GOT3 (cell line): ENCODE data around the gene GPR89B.
"Not testable (repeated sequence)": the region's sequence is repeated elsewhere in the genome, so short reads cannot be mapped to it uniquely, and the experiment has no call there.

Source experiments
- DNase-seq: peaks from one replicate; lab custom pipeline; 2025; ENCODE audit warnings: mixed read lengths; lab: John Stamatoyannopoulos, UW

GPR89B gene

DNA sequence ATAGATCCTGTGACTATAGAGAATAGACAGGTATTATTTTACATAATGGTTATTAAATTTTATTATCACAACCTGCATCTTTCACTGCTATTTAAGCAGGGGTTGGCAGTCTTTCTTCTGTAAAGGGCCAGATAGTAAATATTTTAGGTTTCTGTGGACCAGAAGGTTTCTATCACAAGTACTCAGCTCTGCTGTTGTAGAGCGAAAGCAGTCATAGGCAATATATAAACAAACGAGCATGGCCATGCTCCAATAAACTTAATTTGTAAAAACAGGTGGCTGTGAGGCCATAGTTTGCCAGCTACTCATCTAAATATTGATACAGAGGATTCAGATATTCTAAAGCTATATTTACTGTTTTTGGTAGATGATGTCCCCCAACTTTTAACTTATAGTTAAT is 12.2 kb downstream of the GPR89B start:
- not testable (repeated sequence) for DNase-seq

DNA sequence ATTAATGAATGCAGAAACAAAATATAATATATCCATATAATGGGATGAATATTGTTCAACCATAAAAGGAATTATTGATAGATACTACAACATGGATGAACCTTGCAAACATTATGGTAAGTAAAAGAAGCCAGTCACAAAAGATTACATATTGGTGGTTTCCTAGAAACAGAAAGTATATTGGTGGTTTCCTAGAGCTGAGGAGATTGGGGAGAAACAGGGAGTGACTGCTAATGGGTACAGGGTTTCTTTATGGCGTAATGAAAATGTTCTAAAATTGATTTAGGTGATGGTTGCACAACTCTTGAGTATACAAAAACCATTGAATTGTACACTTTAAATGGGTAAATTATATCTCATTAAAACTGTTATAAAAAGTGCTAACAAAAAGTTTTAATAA is 14.3 kb downstream of the GPR89B start:
- not testable (repeated sequence) for DNase-seq

DNA sequence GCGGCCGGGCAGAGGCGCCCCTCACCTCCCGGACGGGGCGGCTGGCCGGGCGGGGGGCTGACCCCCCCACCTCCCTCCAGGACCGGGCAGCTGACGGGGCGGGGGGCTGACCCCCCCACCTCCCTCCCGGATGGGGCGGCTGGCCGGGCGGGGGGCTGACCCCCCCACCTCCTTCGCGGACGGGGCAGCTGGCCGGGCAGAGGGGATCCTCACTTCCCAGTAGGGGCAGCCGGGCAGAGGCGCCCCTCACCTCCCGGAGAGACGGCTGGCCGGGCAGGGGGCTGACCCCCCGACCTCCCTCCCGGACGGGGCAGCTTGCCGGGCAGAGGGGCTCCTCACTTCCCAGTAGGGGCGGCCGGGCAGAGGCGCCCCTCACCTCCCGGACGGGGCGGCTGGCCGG is 21.3 kb downstream of the GPR89B start:
- not testable (repeated sequence) for DNase-seq

DNA sequence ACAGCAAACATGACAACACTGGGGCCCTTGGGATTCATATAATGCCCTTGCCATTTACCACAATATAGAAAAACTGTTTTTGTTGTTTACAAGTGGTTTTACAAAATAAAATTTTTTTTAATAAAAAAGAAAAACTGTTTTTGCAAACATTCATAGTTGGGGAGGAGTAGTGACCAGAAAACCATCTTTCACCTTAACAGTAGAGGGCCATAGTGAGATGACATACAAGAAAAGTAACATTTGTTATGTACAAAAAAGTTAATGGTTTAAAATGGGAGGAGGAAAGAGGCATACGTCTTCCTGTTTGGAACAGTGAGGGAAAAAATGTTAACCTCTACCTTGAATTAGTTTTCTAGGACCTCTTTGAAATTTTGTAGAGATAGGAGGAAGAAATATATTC is 30.7 kb downstream of the GPR89B start:
- DNase-seq = not testable (repeated sequence)

DNA sequence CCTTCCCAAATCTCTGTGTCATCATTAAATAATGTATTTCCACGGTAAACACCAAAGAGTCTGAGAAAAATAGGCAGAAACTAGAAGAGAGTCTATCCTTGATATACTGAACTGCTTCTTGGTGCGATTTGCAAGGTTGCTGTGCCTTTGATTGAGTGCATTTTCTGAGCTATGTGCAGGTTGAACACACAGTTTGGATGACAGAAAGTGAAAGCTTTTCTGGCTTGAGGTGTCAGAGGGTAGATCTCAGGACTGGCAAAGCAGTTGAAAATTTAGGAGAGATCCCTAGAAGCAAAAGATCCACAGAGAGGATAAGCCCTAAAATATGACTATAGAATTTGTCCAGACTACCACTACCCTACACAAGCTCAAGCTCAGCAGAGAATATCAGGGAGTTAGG is 31.5 kb downstream of the GPR89B start:
- not testable (repeated sequence) for DNase-seq

DNA sequence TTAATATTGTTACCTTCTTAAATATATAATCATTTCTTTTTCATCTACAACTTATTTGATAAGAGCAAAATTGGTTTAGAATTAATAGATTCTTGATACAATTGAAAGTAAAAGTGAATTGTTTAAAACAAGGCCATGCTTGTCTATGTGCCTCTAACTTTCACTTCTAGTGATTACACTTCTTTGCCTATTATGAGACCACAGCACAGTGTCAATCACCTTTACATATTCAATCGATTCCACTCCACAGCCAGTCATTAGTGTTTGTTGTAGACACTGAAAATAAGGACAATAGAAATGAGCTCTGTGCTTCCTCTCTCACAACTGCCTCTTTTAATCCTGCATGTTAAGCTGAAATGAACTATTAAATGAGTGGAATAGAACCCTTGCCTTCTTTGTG is 36.4 kb downstream of the GPR89B start:
- DNase-seq = not testable (repeated sequence)

DNA sequence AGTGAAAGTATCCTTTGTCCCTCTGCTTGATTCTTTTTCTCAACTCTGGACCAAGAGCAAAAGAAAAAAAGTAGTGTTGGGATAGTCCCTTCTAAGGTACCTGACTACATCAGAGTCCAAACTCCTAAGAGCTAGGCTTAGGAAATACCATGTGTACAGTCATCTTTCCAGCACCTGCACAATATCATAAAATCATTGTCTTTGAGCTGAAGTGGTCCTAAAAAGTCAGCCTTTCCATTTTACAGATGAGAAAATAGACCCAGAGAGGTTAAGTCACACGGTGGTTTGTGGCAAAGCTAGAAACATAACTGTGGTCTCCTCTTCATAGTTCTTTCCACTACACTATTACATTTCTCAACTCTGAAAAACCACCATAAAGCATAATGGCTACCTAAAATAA is 38.4 kb downstream of the GPR89B start:
- not testable (repeated sequence) for DNase-seq

DNA sequence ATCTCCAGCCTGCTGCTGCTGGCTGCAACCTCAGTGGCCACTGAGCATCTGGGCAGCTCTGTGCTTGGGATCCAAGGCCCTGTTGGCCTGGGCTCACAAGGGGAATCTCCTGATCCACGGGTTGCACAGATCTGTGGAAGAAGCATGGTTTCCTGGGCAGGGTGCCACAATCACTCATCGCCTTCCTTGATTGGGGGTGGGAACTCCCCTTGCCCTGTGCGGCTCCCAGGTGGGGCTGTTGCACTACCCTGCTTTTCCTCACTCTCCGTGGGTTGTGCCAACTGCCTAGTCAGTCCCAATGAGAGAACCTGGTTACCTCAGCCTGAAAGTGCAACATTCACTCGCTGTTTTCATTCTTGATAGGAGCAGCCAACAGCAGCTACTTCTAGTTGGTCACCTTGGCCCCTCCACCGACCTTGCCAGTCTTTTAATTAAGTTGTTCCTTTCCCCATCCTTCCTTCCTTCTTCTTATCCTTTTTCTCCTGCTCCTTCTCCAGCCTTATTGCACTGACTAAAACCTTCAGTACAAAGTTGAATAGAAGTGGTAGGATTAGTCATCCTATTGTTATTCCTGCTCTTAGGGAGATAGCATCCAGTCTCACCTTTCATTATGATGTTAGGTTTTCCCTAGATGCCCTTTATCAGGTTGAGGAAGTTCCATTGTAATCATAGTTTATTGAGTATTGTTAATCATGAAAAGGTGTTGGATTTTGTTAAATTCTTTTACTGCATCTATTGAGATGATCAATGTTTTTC is 50.9 kb downstream of the GPR89B start:
- not testable (repeated sequence) for DNase-seq

DNA sequence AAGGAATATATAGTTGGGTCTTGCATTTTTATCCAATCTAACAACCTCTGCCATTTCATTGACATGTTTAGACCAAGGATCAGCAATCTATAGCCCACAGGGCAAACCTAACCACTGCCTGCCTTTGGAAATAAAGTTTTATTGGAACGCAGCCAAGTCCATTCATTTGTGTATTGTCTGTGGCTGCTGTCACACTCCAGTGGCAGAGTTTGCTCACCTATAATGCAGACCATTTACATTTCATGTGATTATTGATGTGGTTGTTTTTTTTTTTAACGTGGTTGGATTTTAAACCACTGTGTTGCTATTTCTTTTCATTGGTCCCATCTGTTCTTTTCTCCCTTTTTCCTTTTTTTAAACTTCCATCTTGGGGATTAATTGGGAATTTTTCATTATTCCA is 57.2 kb downstream of the GPR89B start:
- not testable (repeated sequence) for DNase-seq

DNA sequence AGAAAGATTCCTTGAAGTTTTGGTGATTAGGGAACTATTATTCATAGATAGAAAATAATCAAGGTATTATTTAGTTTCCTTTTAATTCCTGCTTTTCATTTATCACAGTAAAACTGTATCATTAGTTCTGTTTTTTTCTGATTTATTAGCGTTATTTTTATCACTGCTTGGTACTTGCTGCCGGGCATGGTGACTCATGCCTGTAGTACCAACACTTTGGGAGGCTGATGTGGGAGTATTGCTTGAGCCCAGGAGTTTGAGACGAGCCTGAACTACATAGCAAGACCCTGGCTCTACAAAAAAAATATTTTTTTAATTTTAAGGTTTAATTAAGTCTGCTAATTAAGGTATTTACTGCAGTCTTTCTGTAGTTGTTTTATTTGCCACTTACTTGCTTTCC is 59.7 kb downstream of the GPR89B start:
- not testable (repeated sequence) for DNase-seq

DNA sequence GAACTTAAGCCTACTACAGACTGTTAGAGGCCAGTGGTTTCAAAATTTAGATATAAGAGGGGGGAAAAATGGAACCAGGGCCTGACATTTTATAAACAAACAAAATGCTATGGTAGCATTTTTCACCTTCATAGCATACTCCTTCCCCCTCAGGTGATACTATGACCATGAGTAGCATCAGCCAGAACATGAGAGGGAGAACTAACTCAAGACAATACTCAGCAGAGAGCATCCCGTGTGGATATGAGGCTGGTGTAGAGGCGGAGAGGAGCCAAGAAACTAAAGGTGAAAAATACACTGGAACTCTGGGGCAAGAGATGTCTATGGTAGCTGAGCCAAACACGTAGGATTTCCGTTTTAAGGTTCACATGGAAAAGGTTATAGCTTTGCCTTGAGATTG is 64.7 kb downstream of the GPR89B start:
- DNase-seq = not testable (repeated sequence)

DNA sequence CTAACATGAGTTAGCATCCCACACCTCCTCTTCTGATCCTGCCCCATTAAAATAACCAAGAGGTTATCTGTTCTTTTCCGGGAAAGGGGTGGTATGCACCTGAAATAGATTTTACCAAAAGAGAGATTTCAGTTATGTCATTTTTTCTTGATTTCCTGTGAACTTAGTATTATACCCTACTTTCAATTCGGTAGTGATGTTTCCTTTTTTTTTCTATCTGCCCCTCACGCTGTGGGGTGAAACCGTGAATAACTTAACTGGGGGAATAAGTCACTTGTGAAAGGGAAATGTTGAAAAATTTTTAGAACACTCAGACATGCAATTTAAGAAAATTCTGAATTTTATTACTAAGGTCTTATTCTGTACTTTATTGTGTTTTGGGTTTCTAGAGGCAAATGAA is 65.2 kb downstream of the GPR89B start:
- not testable (repeated sequence) for DNase-seq

DNA sequence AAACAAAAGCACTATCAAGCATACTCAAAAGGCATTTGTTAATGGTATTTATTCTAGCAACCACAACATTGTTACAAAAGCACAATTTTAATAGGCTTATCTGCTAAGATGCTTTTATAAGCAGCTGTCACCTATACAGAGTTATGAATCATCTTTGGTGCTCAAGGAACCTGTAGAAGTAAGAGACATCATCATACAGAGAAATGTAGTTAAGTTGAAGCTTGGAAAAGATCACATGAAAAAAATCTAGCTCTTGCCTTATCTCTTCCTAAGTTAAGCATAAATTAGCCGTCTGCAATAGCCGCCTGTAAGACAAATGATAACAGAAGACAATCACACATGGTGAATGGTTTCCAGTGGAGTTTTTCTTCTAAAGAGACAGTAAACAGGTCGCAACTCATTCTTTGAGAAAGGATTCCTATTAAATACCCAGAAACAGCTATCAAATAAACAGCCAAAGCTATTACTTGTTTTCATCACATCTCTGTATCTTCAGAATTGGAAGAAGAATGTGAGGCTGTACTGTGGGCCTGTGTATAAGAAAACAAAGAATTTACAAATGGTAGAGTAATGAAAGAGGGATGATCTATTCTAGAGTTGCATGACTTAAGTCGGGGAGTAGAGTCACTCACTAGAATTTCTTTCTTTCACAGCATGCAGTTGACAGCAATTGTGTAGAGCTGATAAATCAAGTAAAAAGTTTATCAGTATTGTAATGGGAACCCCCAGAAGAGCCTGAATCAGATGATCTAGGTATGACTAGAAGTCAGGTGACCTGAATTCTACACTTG is 65.8 kb downstream of the GPR89B start:
- DNase-seq = not testable (repeated sequence)

DNA sequence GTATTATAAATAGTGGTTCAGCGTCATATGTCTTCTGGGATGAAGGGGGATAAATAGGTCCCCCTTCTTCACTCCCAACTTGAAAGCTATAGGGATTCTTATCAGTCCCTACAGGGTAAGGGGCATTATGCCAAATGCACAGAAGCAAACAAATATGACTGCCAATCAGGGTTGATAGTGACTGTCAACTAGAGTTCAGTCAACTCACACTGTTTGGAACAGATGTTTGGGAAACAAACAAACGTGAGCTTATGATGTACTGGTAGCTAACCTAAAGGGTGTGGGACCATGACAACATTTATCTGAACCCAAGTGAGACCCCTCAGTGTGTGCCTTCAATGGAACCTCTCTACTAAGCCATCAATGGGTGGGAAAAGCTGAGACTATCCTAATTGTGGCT is 67.9 kb downstream of the GPR89B start:
- not testable (repeated sequence) for DNase-seq

DNA sequence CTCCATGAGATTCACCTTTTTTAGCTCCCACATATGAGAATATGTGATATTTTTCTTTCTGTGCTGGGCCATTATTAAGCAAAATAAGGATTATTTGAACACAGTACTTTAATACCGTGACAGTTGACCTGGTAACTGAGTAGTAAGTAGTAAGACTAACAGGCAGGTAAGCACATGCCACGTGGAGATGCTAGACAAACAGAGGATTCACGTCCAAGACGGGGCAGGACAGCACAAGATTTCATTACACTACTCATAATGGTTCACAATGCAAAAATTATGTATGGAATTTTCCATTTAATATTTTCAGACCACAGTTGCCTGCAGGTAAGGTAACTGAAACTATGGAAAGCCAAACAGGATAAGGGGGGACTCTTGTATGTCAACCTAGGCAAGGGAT is 79.5 kb downstream of the GPR89B start:
- not testable (repeated sequence) for DNase-seq

DNA sequence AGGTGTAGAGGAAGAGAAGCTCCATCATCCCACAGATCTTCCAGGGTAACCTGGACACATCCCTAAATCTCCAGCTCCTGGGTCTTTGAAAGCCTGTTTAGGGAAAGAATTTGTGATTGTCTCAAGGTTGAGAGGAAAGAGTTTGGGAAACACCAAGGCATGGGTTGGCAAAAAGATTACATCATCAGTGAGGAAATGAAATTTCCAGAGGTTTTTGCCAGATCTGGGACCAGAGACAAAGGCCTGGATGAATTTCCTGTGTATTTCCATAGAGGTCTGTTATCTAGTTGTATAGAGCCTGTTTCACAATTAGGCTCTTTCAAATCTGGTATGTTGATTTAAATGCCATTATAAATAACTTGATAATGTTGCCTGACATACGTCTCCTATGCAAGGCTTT is 82.3 kb downstream of the GPR89B start:
- no peak for DNase-seq

DNA sequence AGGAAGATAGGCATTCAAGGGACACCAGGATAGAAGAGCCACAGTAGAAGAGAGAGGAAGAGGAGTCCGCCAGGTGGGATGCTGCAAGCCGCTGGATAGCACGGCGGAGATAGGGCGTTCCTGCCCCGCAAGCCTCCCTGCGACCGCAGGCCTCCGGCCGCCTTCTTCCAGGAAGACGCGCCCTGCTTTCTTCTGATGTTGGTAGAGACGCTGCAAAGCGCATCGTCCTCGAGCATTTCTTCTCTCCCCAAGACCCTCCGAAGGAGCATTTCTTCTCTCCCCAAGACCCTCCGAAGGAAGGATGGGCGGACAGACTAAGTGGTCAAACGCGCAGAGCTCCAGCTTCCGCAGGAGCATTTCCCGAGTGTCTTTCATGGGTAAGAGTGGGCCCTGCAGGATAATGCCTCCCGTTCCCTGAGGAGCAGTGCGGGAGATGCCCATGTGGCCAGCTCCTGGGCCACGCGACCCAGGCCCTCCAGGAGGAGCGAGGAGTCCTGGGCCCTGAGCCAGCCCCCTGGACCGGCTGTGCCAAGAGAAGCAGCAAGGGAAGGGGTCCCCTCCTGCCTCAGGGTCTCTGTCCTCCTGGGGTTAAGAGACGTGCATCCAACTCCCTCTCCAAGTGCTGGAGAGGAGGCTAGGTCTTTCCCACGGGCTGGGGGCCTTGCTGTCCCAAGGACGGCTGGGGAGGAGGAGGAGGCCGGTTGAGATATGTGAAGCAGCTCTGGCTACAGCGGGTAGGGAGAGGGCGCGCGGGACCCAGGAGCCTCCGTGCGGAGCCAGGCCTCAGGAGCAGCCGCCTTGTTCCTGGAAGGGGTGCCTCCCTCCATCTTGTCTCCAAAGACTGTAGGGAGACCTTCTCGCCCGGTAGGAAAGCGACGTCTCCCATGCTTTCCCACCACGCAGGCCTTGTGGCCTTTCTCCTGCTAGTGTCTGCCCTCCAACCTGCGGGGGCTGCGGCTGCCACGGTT is 85.2 kb downstream of the GPR89B start:
- DNase-seq = not testable (repeated sequence)

DNA sequence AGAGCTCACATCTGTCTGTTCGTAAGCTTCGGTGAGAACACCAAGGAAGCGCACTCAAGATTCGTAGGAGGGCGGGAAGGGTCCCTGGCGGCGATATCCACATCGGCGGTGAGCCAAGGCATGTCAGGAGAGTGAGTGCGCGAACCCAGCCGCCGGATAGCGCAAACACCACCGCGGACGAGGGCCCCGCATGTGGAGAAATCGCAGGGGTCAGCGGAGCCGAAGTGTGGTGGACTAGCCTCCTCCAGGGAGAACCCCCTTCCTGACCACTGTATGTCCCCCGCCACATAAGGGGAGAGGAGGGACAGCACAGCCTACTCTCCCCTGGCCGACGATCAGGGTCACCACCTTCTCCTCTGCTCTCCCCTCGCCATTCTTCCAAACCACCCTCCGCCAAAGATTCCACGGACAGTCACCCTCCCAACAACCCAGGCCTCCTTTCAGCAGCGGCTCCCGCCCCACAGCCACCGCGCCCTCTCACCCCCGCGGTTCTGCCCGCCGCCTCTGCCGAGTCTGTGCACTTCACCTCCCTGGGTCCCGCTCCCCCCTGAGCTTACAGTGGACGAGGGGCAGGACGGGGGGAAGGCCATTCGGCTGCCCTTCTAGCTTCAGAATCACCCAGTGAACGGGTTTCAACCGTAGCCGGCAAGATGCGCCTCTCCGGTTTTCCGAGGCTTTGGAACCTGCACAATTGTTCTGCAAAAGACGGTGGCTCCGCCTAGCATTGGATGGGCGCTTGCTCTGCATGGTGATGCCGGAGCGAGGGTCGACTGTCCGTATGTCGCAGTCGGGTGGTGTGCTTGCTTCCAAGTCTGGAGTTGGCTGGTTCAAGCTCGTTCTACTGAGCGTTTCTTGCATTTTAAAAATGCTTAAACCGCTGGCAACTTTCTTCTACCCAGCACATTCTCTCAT is 86.3 kb downstream of the GPR89B start:
- DNase-seq = not testable (repeated sequence)

DNA sequence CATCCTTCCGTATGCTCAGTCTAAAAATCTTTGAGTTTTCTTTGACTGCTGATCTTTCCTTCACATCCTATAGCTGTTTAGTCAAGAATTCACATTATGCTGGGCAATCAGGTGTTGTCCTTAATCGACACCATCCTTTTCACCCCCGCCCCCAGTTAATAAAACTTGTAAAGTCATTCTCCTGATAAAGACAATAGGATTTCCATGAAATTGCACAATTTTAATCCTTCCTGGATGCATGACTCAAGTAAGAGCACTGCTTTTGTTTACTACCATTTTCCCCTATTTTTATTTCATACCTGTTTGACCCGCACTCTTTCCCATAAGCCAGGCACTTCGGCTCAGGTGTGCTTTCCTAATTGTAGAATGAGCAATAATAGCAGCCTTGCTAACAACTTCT is 96.7 kb downstream of the GPR89B start:
- DNase-seq = not testable (repeated sequence)

DNA sequence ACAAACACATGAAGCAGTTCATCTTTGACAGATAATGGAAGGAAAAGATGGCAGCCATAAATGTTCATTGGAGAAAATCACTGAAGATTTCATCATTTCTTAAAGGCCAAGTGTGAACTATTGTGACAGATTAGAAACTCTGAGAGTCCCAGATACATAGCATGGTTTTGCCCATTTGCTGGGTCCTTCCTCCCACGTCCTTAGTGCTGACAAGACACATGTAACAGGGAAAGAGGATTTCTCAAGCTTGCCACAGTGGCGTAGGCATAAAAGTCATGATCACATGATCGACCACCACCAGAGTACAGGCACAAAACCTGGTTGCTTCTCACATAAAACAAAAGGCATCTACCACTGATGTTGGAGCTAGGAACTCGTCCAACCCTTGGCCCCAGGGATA is 98.8 kb downstream of the GPR89B start:
- DNase-seq = not testable (repeated sequence)

DNA sequence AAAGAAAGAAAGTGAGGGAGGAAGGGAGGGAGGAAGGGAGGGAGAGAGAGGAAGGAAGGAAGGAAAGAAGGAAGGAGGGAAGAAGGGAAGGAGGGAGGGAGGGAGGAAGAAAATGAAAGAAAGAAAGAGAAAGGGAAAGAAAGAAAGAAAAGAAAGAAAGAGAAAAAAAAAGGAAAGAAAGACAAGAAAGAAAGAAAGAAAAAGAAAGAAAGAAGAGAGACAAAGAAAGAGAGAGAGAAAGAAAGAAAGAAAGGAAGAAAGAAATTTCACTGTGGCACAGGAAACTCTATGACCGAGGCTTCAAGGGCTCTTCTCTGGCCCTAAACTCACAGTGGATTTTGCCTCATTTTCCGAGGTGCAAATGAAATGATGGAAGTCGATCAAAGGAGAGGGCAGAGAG is 104.0 kb downstream of the GPR89B start:
- DNase-seq = not testable (repeated sequence)
